ENCODE results near the gene SH3GL1.

Gene SH3GL1

GRCh38 chr19:4396949-4397783 is 3.2 kb downstream of the SH3GL1 start:
- DNase-seq (ENCODE audit: low spot score): no peak

GRCh38 chr19:4393947-4394590 is 6.3 kb downstream of the SH3GL1 start:
- no peak for DNase-seq (ENCODE audit: low spot score)

- DNase-seq (ENCODE audit: low spot score): peak; percentile 98
These were observed 8.5 kb downstream of the SH3GL1 start for GRCh38 chr19:4391701-4392483.

- DNase-seq (ENCODE audit: low spot score): no peak
These were observed 9.0 kb downstream of the SH3GL1 start for GRCh38 chr19:4391306-4391693.

- no peak for DNase-seq (ENCODE audit: low spot score)
These were observed 9.6 kb downstream of the SH3GL1 start for GRCh38 chr19:4390567-4391305.

GRCh38 chr19:4390017-4390566 is 10.3 kb downstream of the SH3GL1 start:
- peak; percentile 89 for DNase-seq (ENCODE audit: low spot score)

GRCh38 chr19:4389511-4390016 is 10.8 kb downstream of the SH3GL1 start:
- no peak for DNase-seq (ENCODE audit: low spot score)

- no peak for DNase-seq (ENCODE audit: low spot score)
These were observed 11.3 kb downstream of the SH3GL1 start for GRCh38 chr19:4389064-4389375.

- DNase-seq (ENCODE audit: low spot score): no peak
These were observed 11.8 kb downstream of the SH3GL1 start for GRCh38 chr19:4388337-4389063.

- DNase-seq (ENCODE audit: low spot score): peak; percentile 73
These were observed 14.1 kb downstream of the SH3GL1 start for GRCh38 chr19:4386041-4386782.

GRCh38 chr19:4385291-4386040 is 14.9 kb downstream of the SH3GL1 start:
- no peak for DNase-seq (ENCODE audit: low spot score)

GRCh38 chr19:4380254-4380727 is 20.1 kb downstream of the SH3GL1 start:
- no peak for DNase-seq (ENCODE audit: low spot score)

GRCh38 chr19:4379383-4380253 is 20.7 kb downstream of the SH3GL1 start:
- DNase-seq (ENCODE audit: low spot score): no peak

GRCh38 chr19:4378886-4379285 is 21.5 kb downstream of the SH3GL1 start:
- DNase-seq (ENCODE audit: low spot score): no peak

GRCh38 chr19:4376991-4377781 is 23.2 kb downstream of the SH3GL1 start:
- no peak for DNase-seq (ENCODE audit: low spot score)

GRCh38 chr19:4376671-4376990 is 23.7 kb downstream of the SH3GL1 start:
- no peak for DNase-seq (ENCODE audit: low spot score)

GRCh38 chr19:4376028-4376670 is 24.2 kb downstream of the SH3GL1 start:
- DNase-seq (ENCODE audit: low spot score): no peak
